ENCODE data around the gene BCL11A. TPM values are rescaled to one million over a fixed set of nuclear protein-coding genes. Genes with fewer than 3 reads are reported as not detected.

The BCL11A gene
- total and polyA plus RNA-seq, 4 donors = 0.08 to 8.5 (median 0.47) TPM

- H3K36me3 ChIP-seq (ENCODE audit: control insufficient read depth in 4 of 4, insufficient read depth in 3 of 4, low read depth in 1 of 4, low read length in 3 of 4) = no peaks in the 10 kb centered on the region
- H3K27ac ChIP-seq (ENCODE audit: low read depth in 1 of 2, low read length in 2 of 2) = no peak overlapping the region
- H3K9me3 ChIP-seq (ENCODE audit: control insufficient read depth in 4 of 4, low read length in 3 of 4) = no peaks in the 10 kb centered on the region
- WGBS = 90% methylated on average over 6 of the region's 6 CpGs
- H3K9ac ChIP-seq (ENCODE audit: low read depth in 1 of 2, low read length in 2 of 2) = no peak overlapping the region
- TF ChIP-seq RXRA (IDR thresholded peaks at IDR 0.05) = no peak
- no peak for TF ChIP-seq NR2F2 (IDR thresholded peaks at IDR 0.05)
- no peak for TF ChIP-seq REST (IDR thresholded peaks at IDR 0.05)
- no peak for TF ChIP-seq ATF3 (IDR thresholded peaks at IDR 0.05)
- no peak for TF ChIP-seq HNF4G (IDR thresholded peaks at IDR 0.05)
- no peak for TF ChIP-seq HNF4A (conservative IDR thresholded peaks at IDR 0.05)
- no peak for TF ChIP-seq MAX (IDR thresholded peaks at IDR 0.05)
- no peak for TF ChIP-seq FOXA2 (IDR thresholded peaks at IDR 0.05)
- no peak for TF ChIP-seq RAD21 (IDR thresholded peaks at IDR 0.05)
- no peak for TF ChIP-seq FOXA1 (IDR thresholded peaks at IDR 0.05)
- no peak for TF ChIP-seq TAF1 (conservative IDR thresholded peaks at IDR 0.05)
- no peak for TF ChIP-seq EGR1 (IDR thresholded peaks at IDR 0.05; ENCODE audit: low read depth in 2 of 2)
- no peak for TF ChIP-seq JUND (IDR thresholded peaks at IDR 0.05)
- no peak for TF ChIP-seq YY1 (IDR thresholded peaks at IDR 0.05)
- TF ChIP-seq SP1 (IDR thresholded peaks at IDR 0.05) = no peak
- no peak for TF ChIP-seq CTCF (IDR thresholded peaks at IDR 0.05; ENCODE audit: low read depth, low read length, missing input control)
- TF ChIP-seq ZBTB33 (IDR thresholded peaks at IDR 0.05) = no peak
- no peak overlapping the region for H3K4me3 ChIP-seq (ENCODE audit: low read depth in 1 of 3, low read length in 3 of 3)
- no peaks in the 10 kb centered on the region for H3K27me3 ChIP-seq (ENCODE audit: control insufficient read depth in 4 of 4, insufficient read depth in 4 of 4, low read length in 3 of 4)
- peaks cover 2 to 13% (median 11%) of the 10 kb centered on the region in 4 donors for H3K4me1 ChIP-seq (ENCODE audit: control insufficient read depth in 4 of 4, insufficient read depth in 4 of 4, low read length in 3 of 4)
- DNase-seq (ENCODE audit: low spot score) = no peak
These were observed 141.4 kb downstream of the BCL11A start for GRCh38 chr2:60412027-60412426.

- H3K9me3 ChIP-seq (ENCODE audit: control insufficient read depth in 4 of 4, low read length in 3 of 4) = no peaks in the 10 kb centered on the region
- H3K27me3 ChIP-seq (ENCODE audit: control insufficient read depth in 4 of 4, insufficient read depth in 4 of 4, low read length in 3 of 4) = no peaks in the 10 kb centered on the region
- no peak for DNase-seq (ENCODE audit: low spot score)
- 69% methylated on average over 3 of the region's 3 CpGs for WGBS
- H3K4me1 ChIP-seq (ENCODE audit: control insufficient read depth in 4 of 4, insufficient read depth in 4 of 4, low read length in 3 of 4) = peaks cover under 1 to 8% (median 7%) of the 10 kb centered on the region in 4 donors
- H3K4me3 ChIP-seq (ENCODE audit: low read depth in 1 of 3, low read length in 3 of 3) = no peak overlapping the region
- no peak overlapping the region for H3K9ac ChIP-seq (ENCODE audit: low read depth in 1 of 2, low read length in 2 of 2)
- H3K36me3 ChIP-seq (ENCODE audit: control insufficient read depth in 4 of 4, insufficient read depth in 3 of 4, low read depth in 1 of 4, low read length in 3 of 4) = no peaks in the 10 kb centered on the region
- H3K27ac ChIP-seq (ENCODE audit: low read depth in 1 of 2, low read length in 2 of 2) = no peak overlapping the region
- no peak for TF ChIP-seq HNF4A (conservative IDR thresholded peaks at IDR 0.05)
- no peak for TF ChIP-seq JUND (IDR thresholded peaks at IDR 0.05)
- no peak for TF ChIP-seq NR2F2 (IDR thresholded peaks at IDR 0.05)
- no peak for TF ChIP-seq ZBTB33 (IDR thresholded peaks at IDR 0.05)
- no peak for TF ChIP-seq MAX (IDR thresholded peaks at IDR 0.05)
- no peak for TF ChIP-seq GABPA (IDR thresholded peaks at IDR 0.05 in 1 of 2, conservative IDR thresholded peaks at IDR 0.05 in 1 of 2)
- no peak for TF ChIP-seq ATF3 (IDR thresholded peaks at IDR 0.05)
- no peak for TF ChIP-seq TAF1 (conservative IDR thresholded peaks at IDR 0.05)
- TF ChIP-seq CTCF (IDR thresholded peaks at IDR 0.05; ENCODE audit: low read depth, low read length, missing input control) = no peak
- no peak for TF ChIP-seq SP1 (IDR thresholded peaks at IDR 0.05)
- TF ChIP-seq RAD21 (IDR thresholded peaks at IDR 0.05) = no peak
- no peak for TF ChIP-seq FOXA1 (IDR thresholded peaks at IDR 0.05)
These were observed 142.2 kb downstream of the BCL11A start for GRCh38 chr2:60411295-60411694.

Measured in liver (tissue), 9 donors.